ENCODE results near the gene DUSP6. TPM values are rescaled to one million over a fixed set of nuclear protein-coding genes. Genes with fewer than 3 reads are reported as not detected.
A peak's percentile ranks its signal among the peaks of the same experiment; 100 is the strongest.

DUSP6 gene
- total and polyA plus RNA-seq, 2 of the 13 experiments (the other 11 are each of a cell fraction or from before 2014, with no cell fraction given): 40.9 to 161 TPM

- TF ChIP-seq, protein P1, sequence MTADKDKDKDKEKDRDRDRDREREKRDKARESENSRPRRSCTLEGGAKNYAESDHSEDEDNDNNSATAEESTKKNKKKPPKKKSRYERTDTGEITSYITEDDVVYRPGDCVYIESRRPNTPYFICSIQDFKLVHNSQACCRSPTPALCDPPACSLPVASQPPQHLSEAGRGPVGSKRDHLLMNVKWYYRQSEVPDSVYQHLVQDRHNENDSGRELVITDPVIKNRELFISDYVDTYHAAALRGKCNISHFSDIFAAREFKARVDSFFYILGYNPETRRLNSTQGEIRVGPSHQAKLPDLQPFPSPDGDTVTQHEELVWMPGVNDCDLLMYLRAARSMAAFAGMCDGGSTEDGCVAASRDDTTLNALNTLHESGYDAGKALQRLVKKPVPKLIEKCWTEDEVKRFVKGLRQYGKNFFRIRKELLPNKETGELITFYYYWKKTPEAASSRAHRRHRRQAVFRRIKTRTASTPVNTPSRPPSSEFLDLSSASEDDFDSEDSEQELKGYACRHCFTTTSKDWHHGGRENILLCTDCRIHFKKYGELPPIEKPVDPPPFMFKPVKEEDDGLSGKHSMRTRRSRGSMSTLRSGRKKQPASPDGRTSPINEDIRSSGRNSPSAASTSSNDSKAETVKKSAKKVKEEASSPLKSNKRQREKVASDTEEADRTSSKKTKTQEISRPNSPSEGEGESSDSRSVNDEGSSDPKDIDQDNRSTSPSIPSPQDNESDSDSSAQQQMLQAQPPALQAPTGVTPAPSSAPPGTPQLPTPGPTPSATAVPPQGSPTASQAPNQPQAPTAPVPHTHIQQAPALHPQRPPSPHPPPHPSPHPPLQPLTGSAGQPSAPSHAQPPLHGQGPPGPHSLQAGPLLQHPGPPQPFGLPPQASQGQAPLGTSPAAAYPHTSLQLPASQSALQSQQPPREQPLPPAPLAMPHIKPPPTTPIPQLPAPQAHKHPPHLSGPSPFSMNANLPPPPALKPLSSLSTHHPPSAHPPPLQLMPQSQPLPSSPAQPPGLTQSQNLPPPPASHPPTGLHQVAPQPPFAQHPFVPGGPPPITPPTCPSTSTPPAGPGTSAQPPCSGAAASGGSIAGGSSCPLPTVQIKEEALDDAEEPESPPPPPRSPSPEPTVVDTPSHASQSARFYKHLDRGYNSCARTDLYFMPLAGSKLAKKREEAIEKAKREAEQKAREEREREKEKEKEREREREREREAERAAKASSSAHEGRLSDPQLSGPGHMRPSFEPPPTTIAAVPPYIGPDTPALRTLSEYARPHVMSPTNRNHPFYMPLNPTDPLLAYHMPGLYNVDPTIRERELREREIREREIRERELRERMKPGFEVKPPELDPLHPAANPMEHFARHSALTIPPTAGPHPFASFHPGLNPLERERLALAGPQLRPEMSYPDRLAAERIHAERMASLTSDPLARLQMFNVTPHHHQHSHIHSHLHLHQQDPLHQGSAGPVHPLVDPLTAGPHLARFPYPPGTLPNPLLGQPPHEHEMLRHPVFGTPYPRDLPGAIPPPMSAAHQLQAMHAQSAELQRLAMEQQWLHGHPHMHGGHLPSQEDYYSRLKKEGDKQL (CRISPR knock-in tag; IDR thresholded peaks at IDR 0.05; ENCODE audit: low read depth): no peak
- TF ChIP-seq MTF1 (CRISPR knock-in tag; IDR thresholded peaks at IDR 0.05): no peak
- TF ChIP-seq HOXD1 (CRISPR knock-in tag; IDR thresholded peaks at IDR 0.05): no peak
- no peak for TF ChIP-seq ZNF337 (CRISPR knock-in tag; IDR thresholded peaks at IDR 0.05; ENCODE audit: borderline replicate concordance, low read depth)
- TF ChIP-seq, protein P2, sequence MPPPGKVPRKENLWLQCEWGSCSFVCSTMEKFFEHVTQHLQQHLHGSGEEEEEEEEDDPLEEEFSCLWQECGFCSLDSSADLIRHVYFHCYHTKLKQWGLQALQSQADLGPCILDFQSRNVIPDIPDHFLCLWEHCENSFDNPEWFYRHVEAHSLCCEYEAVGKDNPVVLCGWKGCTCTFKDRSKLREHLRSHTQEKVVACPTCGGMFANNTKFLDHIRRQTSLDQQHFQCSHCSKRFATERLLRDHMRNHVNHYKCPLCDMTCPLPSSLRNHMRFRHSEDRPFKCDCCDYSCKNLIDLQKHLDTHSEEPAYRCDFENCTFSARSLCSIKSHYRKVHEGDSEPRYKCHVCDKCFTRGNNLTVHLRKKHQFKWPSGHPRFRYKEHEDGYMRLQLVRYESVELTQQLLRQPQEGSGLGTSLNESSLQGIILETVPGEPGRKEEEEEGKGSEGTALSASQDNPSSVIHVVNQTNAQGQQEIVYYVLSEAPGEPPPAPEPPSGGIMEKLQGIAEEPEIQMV (CRISPR knock-in tag; IDR thresholded peaks at IDR 0.05; ENCODE audit: low read depth): no peak
These were observed 48.1 kb upstream of the DUSP6 start (continued) for GRCh38 chr12:89400415-89400814.

DNA sequence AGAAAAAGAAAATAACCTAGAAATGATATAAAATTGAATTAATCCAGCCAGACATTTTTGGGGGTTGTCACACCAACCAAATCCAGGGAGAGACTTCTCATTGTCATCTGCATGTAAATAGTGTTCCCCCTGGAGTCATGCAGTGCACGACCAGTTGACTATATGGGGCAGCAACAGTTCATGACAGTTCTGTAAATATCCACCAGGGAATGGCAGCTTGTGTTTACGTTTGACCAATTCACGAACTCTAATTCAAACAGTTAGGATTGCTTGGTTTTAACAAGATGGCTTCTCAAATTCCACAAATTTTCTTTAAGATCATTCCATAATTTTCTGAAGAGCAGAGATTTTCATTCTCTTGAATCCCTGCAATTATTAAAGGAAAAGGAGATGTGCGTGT is 43.4 kb upstream of the DUSP6 start:
- H4K20me1 ChIP-seq (ENCODE audit: insufficient read depth, low read length): no peaks in the 10 kb centered on the region
- CTCF ChIA-PET (ENCODE audit: low intra/inter-chr PET ratio, low total read pairs): no interaction called here
- no peak overlapping the region for H3K4me2 ChIP-seq (ENCODE audit: low read depth, low read length)
- in situ Hi-C loops (cut with HindIII; ENCODE audit: extremely low pct_ligation_motif_present, low pct_unique_long_range_greater_than_20kb): no loop called here
- DNase-seq (ENCODE audit: low spot score) (peak; percentile 49), ATAC-seq (peak; percentile 43), FAIRE-seq (no peak)
- H3K36me3 ChIP-seq (replicated peaks in 1 of 2; ENCODE audit: control insufficient read depth in 1 of 2, insufficient read depth in 2 of 2, low read length in 2 of 2): no peaks in the 10 kb centered on the region
- H3K79me2 ChIP-seq (ENCODE audit: insufficient read depth, low read length): no peaks in the 10 kb centered on the region
- no peaks in the 10 kb centered on the region for H3K27me3 ChIP-seq (ENCODE audit: control insufficient read depth in 1 of 2, insufficient read depth in 2 of 2, low read length in 2 of 2)
- POLR2A ChIA-PET: interaction anchor here (4.3 kb wide), 1 partner anchor 42 kb away, joined by 16 read pairs; the partner anchor contains the start of gene DUSP6
- H3K4me1 ChIP-seq (ENCODE audit: insufficient read depth, low read length): peaks cover 60% of the 10 kb centered on the region
- H3K9ac ChIP-seq (ENCODE audit: insufficient read depth, low read depth, low read length): no peak overlapping the region
- no peak overlapping the region for H3K4me3 ChIP-seq (replicated peaks in 1 of 3; ENCODE audit: insufficient read depth in 1 of 3, low read depth in 2 of 3, low read length in 3 of 3)
- no peaks in the 10 kb centered on the region for H3K9me3 ChIP-seq (ENCODE audit: low read length)
- no peak overlapping the region for H2AFZ ChIP-seq (ENCODE audit: low read length)
- WGBS (ENCODE audit: low lambda C conversion rate): 60% methylated on average over 4 of the region's 4 CpGs
- H3K27ac ChIP-seq (ENCODE audit: extremely low read length, insufficient read depth, low read length): no peak overlapping the region
- no TSS peak for BruUV-seq (replicated peaks)
- intact Hi-C loops (cut with micrococcal nuclease; ENCODE audit: unreplicated experiment): no loop called here
- TF ChIP-seq SOX13 (IDR thresholded peaks at IDR 0.05) (no peak), SOX13 (CRISPR knock-in tag; conservative IDR thresholded peaks at IDR 0.05 in 1 of 2, IDR thresholded peaks at IDR 0.05 in 1 of 2) (peak in 1 of 2 experiments; percentile 11; a peak in 1 of 4 replicates), ZNF280D (CRISPR knock-in tag; IDR thresholded peaks at IDR 0.05) (no peak), SRSF9 (IDR thresholded peaks at IDR 0.05; ENCODE audit: borderline replicate concordance, insufficient read depth, low read depth, low read length, poor library complexity, severe bottlenecking) (no peak), TRIM24 (CRISPR knock-in tag; IDR thresholded peaks at IDR 0.05) (no peak), JUND (CRISPR knock-in tag; IDR thresholded peaks at IDR 0.05) (no peak)
